Cardiac septum (tissue), 1 donor: ENCODE results near the gene PLA1A. TPM values are rescaled to one million over a fixed set of nuclear protein-coding genes. Genes with fewer than 3 reads are reported as not detected.
"Not testable (repeated sequence)": the region's sequence is repeated elsewhere in the genome, so short reads cannot be mapped to it uniquely, and the experiment has no call there.

Experiments used
- DNase-seq: peaks from one replicate; pipeline ENCODE4 v3.0.0-alpha.2; 2020; ENCODE audit warnings: low spot score
- intact Hi-C: fragments of 100-400 bp; cut with DNase I; formaldehyde crosslinking; loops from one replicate; pipeline ENCODE4 v1.14.0; 2022
- total RNA-seq: library from RNA; stranded (reverse); fragmentation: NEBNext Ultra II Directional; extraction: Animal tissue kit (Norgen Biotek cat#: 25700); gene quantifications from one replicate; pipeline ENCODE4 v1.2.1, GENCODE V29; 2021
- donor health status: DM: no; HTN: no; CAD: no.

Gene PLA1A
- total RNA-seq, 1 donor from 2014 or later = 2.0 TPM

DNA sequence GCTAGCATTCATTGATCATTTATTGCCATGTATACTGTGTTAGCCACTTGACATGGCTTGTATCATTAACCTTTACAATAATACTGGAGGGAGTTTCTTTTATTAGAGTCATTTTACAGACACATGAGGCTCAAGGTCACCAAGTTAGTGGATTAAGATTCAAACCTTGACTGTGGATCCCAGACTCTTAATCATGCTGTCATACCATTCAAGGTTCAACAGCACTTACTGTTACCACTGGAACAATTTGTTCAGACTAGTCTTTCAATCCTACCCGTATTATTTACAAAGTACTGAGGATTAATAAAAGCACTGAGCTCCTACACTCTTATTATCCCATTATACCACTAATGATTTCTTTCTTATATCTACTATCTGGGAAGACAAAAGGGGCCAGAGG, 78.3 kb downstream of the PLA1A start:
- intact Hi-C loops = loop anchor here (2.0 to 10.0 kb wide), 4 partner anchors 37 to 211 kb away; partner anchors contain the start of genes POGLUT1, TIMMDC1 and TMEM39A
- DNase-seq = no peak

DNA sequence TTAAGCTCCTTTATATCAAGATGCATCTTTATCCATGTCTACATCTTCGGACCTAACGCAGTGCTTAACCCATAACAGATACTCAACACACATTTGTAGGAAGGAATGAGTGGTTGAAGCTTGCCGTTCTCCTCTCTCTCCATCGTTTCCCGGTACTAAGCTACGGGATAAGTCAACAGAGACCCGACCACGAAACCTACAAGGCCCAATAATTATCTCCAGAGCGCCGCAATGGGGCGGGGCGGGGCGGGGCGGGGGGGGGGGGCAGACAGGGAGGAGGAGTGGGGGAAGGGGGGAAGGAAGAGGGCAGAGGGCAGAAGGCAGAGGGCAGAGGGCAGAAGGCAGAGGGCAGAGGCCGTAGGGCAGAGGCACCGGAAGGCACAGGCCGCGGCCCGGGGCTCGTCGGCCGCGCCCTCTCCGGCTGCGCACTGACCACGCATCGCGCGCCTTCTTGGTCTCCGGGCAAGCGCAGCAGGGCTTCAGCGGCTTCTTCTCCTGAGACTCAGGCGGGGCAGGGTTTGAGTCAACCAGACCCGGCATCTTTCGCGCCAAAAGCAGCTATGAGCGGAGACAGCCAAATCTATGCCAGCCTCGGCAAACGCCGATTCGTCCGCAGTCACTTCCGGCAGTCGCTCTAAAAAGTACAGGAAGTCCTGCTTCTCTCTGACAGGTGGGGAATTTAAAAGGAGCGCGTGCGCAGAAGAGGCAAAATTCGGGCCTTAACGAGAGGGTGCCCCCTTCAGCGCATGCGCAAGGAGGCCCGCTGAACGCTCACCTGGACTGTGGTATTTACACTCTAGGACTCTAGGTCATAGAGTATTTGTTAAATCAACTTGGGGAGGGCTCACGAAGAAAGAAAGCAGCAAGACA, 79.3 kb downstream of the PLA1A start, which contains the start of gene COX17:
Gene COX17, minus strand, starts transcription at position 636 of the 870 bp plus-strand sequence. Its CDS starts 96 bp downstream, at position 540.
- intact Hi-C loops = loop anchor here (2.0 to 10.0 kb wide), 4 partner anchors 38 to 212 kb away; partner anchors contain the start of genes POGLUT1, TIMMDC1 and TMEM39A
- DNase-seq = peak; percentile 95

DNA sequence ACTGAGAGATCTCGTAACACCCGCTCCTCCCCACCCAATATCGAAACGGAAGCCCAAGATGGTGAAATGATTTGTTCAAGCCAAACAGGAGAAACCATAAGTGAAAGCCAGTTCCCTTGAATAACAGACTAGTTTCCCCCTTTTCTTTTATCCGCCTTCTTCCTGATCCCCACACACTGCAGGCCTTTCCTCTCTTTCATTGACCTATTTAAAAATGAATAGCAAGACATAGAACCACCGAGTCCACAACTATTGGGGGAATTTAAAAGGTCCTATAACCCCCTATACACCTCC, 79.9 kb downstream of the PLA1A start:
- intact Hi-C loops = loop anchor here (2.0 to 10.0 kb wide), 4 partner anchors 39 to 213 kb away; partner anchors contain the start of genes POGLUT1, TIMMDC1 and TMEM39A
- no peak for DNase-seq

DNA sequence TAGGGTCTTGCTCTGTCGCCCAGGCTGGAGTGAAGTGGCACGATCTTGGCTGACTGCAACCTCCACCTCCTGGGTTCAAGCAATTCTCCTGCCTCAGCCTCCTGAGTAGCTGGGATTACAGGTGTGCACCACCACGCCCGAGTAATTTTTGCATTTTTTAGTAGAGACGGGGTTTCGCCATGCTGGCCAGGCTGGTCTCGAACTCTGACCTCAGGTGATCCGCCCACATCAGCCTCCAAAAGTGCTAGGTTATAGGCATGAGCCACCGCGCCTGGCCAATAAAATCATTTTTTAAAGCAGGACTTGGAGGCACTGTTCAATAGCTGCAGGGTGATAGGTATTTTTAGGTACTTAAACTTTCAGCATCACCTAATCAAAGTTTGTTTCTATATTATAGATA, 80.5 kb downstream of the PLA1A start:
- intact Hi-C loops = loop anchor here (5.0 to 10.0 kb wide), 2 partner anchors 181 to 213 kb away; partner anchors contain the start of genes POGLUT1, TIMMDC1 and TMEM39A

More for the DNA sequence above, 80.5 kb downstream of the PLA1A start:
- DNase-seq = not testable (repeated sequence)

Other genes starting within 250 kb of the PLA1A start
- 18.3 TPM for gene TMEM39A, start 134.3 kb upstream of the PLA1A start, total RNA-seq
- 4.9 TPM for gene POGLUT1, start 128.9 kb upstream of the PLA1A start, total RNA-seq
- 211 TPM for gene TIMMDC1, start 99.3 kb upstream of the PLA1A start, total RNA-seq
- 0.46 TPM for gene CD80, start 38.3 kb upstream of the PLA1A start, total RNA-seq
- 10.9 TPM for gene ADPRH, start 18.4 kb upstream of the PLA1A start, total RNA-seq
- 702 TPM for gene POPDC2, start 62.7 kb downstream of the PLA1A start, total RNA-seq
- gene COX17, start 79.5 kb downstream of the PLA1A start, total RNA-seq = 130 TPM
- gene CFAP91, start 105.1 kb downstream of the PLA1A start, total RNA-seq = 0.57 TPM
- 0.08 TPM for gene NR1I2, start 184.2 kb downstream of the PLA1A start, total RNA-seq